Stimulated activated CD4-positive, alpha-beta T cell treated with anti-CD3 and anti-CD28 coated beads, TNF-alpha, amount 100 ng/mL, for 1 hour (primary cell): ENCODE data around the gene EOLA1.
"Not testable (repeated sequence)": the region's sequence is repeated elsewhere in the genome, so short reads cannot be mapped to it uniquely, and the experiment has no call there.

Source experiments
- DNase-seq, 3 donors: peaks; one replicate each; pipeline ENCODE4 v3.0.0-alpha.2; 2020; ENCODE audit warnings: low read depth in 3 of 3, low spot score in 1 of 3

EOLA1 gene

DNA sequence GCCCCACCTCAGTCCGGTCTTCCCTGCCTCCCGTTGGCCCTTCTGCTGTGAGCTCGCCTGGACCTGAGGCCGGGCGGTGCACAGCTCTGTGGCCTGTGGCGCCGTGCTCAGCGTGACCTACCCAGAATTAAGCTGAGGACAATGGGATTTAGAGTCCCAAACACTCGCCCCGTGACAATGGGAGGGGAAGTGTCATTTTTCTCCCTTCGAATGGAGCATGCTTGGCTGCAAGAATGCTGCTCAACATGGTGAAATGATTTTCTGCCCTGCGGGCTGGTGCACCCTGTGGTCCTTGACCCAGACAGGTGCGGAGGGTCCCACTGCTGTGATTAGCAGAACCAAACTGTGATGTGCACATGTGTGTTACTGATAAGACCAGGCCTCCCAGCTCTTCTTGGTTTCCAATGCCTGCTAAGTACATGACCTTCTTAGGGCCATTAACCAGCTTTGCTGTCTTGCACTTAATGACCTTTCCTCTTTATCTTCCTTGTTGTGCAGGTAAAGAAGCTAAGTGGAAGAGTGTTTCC is 772 bp downstream of the EOLA1 start:
- no peak for DNase-seq

DNA sequence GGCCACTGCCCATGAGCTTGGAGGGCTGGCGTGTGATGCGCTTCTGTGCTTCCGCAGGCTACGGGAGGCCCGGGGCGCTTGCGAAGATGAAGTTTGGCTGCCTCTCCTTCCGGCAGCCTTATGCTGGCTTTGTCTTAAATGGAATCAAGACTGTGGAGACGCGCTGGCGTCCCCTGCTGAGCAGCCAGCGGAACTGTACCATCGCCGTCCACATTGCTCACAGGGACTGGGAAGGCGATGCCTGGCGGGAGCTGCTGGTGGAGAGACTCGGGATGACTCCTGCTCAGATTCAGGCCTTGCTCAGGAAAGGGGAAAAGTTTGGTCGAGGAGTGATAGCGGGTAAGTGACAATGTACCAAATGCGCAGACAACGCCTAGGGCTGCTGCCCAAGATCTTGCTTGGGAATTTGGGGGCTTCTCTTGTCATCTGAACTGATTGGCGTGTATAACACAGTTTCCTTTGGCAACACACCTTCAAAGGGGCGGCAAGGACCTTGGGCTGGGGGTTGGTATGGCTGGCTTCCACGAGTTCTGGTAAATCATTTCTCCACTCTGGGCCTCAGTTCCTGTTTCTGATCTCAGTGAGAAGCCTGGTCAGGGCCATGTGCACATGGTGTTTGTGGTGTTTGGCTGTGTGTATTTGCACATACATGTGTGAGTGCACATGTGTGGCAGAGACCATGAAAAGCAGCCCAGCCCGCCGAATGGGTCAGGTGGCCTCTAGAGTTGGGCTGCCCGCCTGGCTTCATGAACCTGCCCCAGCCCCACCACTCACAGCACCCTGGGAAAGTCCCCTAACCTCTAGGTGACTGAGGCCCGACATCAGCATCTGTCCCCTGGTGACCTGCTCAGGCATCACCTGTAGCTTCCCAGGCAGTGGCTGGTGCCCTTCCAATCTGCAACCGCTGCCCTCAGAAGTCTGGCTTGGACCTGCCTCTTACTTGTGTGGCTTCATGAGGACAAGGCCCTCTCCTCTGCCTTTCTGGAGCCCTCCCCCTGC is 5.0 kb downstream of the EOLA1 start:
- DNase-seq, result not testable (repeated sequence)

DNA sequence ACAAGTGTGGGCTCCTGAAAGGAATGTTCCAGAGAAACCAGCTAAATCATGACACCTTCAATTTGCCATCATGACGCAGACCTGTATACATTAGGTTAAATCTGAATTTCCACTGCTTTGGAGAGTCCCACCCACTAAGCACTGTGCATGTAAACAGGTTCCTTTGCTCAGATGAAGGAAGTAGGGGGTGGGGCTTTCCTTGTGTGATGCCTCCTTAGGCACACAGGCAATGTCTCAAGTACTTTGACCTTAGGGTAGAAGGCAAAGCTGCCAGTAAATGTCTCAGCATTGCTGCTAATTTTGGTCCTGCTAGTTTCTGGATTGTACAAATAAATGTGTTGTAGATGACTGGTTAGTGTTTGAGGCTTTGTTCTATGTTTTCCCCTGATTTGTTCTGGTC is 6.2 kb downstream of the EOLA1 start:
- not testable (repeated sequence) for DNase-seq

DNA sequence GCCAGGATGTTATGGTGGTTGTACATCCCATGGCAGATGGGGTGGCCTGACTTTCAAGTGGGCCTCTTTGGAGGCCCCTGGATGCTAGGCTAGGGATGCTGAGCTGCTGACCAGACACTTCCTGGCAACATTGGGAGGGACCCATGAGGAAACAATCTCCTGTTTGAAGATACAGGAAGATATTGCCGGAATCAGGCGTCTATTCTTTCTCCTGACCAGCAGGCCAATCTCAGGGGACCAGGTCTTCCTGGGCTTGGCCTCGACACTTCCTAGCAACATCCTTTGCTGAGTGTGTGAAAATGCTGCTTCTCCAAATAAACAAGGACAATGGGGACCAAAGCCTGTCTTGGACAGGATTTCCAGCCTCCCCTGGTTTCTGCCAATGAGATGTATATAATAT is 7.0 kb downstream of the EOLA1 start:
- not testable (repeated sequence) for DNase-seq

DNA sequence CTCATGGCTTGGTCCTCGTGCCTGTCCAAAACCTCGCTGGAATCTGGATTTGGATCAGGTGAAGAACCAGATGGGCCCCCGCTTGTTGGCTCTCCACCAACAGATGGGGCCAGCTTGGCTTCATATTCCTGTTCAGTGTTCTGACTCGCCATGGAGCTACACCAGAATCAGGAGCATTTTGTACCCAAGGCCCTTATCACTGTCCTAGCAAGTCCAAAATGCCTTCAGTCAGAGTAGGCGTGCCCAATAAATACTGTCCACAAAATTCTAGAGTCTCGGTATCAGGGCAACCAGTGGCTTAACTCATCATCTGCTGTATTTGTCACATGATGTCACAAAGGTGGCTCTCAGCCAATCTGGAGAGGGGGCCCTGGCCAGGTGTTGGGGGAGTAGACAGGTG is 8.9 kb downstream of the EOLA1 start, which contains the start of gene HSFX3:
TSS of gene HSFX3 (minus strand) at position 224 of the 400 bp plus-strand sequence. CDS start at position 152, 72 bp downstream.
- not testable (repeated sequence) for DNase-seq

DNA sequence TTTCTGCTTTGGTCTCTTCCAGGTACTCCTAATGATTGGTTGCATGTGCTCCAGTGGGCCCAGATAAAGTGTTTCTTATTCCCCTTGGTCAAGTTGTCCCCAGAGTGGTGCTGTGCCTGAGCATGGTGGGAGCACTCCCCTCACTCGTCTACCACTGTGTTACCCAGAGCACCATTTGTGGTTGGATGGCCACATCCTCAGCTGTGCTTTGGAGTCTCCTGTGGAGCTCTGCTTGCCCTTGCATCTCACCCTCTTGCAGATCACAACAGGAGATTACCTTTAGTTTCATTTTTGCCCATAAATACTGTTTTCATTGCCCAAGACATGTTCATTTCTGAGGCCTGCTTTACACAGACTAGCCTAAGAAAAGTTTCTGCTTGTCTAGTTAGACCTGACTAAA is 9.6 kb downstream of the EOLA1 start:
- not testable (repeated sequence) for DNase-seq

DNA sequence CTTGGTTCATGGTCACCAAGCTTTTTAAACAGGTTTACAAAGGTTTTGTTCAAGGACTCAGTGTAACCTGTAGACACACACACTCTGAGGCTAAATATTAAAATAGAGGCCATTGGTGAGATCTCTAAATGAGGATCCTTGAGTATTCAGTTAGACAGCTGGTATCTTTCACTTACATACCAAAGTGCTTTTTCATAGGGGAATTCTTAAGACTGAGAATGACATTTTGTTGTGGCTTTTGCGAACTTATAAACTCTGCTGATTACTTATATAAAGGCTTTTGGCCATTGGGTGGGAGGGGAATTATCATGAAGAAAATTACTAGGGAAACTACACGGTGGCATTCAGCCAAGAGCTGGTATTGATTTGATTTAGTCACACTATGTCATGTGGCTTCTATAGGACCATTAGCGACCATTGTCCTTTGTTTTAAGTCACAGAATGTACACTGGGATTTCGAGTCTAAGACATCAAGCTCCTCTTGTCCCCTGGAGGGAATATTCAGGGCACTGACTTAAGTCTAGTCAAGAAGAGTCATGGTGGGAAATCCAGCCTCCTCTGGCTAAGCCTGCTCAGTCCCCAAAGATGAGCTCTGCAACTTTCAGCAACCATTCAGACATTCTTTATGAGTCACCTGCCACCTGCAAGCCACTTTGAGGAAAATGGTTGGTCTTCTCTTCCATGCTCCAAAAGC is 10.6 kb downstream of the EOLA1 start:
- not testable (repeated sequence) for DNase-seq

DNA sequence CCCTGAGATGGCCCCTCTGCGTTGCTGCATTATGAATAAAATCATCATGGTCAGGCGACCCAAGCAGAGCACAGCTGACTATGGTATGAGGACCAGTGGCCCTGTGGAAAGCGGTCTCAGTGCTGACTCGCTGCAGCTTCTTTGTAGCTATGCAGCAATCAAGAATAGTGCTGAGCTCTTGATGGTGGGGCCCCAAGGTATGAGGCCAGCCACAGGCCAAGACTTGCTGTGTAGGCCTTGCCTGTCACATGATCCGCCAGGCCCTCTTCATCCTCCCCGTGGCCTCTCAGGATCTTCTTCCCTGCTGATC is 11.1 kb downstream of the EOLA1 start:
- DNase-seq, result not testable (repeated sequence)

DNA sequence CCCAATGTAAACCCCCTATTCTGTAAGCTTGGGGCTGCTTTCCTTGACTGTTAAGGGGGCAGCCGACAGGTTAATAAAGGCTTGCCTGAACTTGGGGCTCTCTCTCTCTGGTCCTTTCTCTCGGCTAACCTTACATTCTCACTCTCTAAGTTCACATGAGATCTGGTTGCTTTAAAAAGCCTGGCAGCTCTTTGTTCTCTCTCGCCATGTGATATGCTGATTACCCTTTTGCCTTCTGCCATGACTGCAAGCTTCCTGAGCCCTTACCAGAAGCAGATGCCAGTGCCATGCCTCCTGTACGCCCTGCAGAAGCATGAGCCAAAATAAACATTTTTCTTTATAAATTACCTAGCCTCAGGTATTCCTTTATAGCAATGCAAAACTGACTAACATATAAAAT is 14.4 kb downstream of the EOLA1 start:
- DNase-seq, result not testable (repeated sequence)

DNA sequence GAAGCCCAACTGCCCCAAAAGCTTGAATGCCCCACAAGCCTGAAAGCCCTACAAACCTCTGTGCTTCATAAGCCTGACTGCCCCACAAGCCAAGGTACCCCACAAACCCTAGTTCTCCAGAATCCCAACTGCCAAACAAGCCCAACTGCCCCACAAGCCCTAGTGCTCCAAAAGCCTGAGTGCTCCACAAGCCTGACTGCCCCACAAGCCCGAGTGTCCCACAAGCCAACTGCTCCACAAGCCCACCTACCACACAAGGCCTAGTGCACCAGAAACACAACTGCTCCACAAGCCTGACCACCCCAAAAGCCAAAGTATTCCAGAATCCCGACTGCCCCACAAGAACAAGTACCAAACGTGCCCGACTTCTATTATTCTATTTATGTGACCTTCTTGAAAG is 22.5 kb downstream of the EOLA1 start:
- no peak for DNase-seq

DNA sequence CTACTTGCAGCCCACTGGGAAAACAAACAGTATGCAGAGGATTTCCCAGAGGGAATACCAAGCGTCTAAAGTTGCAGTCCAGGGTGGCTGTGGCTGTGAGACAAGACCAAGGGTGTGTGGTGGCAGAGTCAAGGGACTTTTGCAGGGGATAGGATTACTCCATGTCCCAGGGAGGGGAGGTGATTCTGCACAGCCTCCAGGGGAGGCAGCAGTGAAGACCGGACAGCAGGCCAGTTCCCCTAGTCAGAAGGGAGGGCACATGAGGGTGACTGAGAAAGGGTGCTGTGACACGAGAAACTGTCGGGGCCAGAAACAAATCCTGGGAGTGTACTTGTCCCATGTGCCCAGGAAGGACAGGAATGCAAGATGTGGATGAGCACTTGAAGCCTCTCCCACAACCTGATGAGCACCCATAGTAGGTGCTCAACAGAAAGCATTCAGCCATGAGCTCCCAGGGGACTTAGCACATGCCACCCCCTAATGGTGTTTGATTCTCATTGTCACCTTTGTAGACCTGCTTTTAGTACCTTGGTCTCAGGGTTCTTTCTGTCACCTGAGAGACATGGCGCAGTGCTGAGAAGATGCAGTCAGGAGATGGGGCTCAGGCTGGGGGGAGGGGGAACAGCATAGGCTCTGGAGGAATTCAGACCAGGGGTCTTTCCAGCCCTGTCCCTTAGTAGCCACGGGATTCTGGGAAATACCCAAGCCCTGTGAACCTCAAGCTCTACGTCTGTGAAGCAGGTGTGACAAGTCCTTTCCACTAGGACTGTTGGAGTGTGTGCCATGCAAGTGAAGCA is 27.0 kb downstream of the EOLA1 start:
- DNase-seq, result no peak

DNA sequence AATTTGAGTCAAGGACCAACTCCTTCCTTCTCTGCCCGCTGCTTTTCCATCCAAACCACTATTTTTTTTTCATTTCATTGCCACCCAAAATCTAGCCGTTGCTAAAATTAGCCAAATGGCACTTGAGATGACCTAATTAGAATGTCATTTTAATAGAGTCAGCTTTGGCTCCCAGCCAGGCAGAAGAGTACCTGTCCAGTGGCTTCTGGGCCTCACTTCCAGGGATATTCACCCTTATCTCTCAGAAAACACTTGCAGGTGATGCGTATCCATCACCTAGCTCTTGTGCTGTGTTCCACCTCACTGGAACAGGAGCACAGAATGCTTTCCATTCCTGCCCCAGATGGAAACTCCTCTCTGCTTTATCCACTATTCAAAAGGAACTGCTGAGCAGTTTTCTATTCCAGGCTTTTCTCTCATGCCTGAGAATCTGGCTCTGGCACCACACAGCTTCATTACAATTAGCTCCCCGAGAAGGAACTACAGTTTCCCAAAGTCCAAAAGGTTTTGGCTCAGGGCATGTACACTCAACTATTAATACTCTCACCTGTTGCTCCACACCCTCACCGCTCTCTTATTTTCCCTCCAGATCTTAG is 28.0 kb downstream of the EOLA1 start:
- DNase-seq, result no peak

DNA sequence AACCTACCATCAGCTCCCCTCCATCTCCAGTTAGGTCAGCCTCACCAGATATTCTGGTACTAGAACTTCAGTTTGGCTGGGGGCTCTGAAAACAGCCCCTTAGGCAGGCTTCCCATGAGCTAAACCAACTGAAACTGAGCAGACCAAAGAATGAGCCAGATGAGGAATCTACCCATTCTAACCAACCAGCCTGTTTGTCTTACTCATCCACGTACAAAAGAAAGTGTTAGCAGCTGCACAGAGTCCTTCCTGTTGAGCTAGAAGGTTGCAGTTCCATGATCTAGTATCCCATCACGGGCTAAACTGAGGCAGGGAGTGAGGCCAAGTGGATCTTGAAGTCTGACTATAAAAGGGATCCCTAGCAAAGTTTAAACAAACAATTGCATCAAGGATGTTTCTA is 29.0 kb downstream of the EOLA1 start:
- DNase-seq, result no peak

DNA sequence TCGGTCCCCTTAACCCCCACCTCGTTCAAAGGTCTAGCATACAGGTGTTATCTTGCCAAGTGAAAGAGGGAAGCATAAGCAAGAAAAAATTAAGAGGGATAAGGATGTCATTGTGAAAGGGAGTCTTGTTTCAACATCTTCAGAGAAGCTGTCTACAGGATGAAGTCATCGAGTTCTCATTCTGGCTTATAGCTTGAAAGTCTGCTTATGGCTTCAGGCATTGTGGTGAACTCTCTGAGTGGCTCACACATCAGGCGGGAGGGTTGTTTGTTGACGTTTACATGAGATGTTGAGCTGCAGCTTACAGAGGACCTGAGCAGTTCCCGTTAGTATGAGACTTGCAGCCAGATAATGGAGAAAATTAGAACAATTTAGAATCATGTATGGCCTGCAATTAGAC is 29.9 kb downstream of the EOLA1 start:
- no peak for DNase-seq

DNA sequence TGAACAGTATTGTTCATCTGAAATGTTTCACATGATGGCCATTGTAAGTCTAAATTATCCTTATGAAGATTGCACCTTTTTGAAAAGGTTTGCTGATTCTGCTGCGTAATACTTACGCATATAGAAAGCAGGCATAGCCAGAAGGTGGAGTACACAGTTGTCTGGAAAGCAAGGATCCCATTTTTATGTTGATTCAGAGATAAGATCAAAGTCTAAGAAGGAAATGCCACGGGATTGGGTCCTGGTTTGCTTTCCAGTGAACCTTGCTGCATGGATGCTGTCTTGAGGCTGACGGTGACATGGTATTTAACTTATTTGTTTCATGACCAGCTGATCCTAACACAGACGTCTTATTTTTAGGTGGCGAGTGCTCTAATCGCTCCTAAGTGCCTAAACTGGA is 31.0 kb downstream of the EOLA1 start:
- no peak for DNase-seq

DNA sequence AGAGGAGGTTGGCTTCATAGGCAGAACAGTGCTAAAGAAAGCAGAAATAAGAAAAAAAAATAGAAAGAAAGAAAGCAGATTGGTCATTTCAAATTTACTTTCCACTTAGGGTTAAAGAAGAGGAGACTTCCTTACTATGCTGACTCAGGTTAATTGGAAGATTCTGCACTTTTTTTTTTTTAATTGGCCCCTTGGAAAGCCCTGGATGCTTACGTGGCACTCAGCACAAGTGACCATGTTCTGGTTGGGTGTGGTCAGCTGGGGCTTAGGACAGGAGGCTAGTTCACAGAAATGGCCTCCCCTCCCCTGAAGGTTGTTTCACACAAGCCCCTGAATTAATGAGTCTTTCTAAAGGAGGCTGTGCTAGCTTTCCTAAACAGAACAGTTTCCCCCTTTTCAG is 31.9 kb downstream of the EOLA1 start:
- no peak for DNase-seq

DNA sequence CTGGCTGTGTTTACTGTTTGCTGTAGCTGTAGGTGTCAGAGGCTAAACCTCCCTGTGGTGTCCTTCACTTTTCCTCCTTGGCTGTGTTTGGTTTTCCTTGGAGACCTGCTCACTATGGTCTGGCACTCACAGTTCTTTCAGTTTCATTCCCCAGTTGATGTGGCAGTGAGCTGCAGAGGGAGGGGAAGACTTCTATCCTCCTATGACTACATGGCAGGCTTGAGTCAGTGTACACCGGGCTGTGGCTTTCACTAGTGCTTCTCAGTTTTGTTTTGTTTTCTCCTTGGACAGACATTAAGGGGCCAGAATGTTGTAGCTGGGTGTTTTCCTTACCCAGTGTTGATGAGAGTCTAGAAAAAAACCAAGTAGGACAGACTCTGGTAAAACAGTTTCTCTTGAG is 32.6 kb downstream of the EOLA1 start:
- not testable (repeated sequence) for DNase-seq

DNA sequence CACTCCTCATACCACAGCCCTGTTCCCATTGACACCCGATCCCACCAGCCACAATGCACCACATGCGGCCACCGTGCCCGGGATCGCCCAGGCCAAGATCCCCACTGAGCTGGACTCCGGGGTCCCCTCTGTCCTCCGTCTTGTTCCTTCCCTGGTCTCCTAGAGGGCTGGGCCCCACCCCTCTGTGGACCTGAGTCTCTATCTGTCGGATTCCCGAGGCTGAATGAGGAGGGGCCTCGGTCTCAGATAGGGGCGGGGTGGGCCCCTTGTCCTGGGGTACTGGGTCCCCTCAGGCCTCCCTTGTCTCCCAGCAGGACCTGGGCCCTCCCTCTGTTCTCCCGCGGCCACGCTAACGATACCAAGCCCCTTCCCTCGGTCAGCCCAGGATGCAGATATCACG is 44.8 kb downstream of the EOLA1 start:
- DNase-seq, result not testable (repeated sequence)

DNA sequence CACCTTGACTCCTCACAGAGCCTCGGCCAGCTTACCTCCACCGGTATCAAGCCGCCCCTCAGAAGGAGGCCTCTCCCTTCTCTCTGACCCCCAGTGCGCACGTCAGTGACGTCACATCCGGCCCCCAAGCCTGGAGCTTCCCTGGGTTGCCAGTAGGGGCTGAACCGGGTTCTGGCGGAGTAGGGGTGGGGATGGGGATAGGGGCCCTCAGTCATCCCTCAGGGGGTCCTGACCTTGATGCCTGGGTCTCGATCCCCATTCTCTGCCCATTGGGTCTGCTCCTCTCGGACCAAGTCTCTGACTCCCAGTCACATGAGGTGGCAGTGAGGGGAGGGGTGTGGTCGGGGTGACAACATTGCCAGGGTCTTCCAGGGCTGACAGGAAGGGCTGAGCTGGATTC is 46.5 kb downstream of the EOLA1 start, which contains the start of gene MAGEA9B:
TSS of gene MAGEA9B (minus strand) at position 101 of the 400 bp plus-strand sequence. CDS start 4,280 bp downstream, outside the sequence.
- DNase-seq, result not testable (repeated sequence)

DNA sequence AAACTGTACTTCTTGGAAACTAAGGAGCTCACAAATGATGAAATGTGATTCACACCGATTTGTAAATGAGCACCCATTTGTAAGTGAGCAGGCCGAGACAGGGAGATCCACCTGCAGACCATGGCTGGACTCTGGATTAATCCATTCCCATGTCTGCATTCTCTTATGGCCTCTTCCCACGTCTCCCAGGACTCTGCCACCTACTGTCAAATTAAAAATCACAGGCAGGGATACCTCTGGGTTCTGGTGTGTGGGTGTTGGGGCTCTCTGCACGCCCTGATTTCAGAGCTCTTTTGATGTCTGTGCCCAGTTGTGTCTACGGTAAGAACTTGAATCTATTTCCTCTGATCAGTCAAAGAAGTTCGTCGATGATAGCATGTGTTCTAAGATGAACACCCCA is 50.2 kb downstream of the EOLA1 start:
- not testable (repeated sequence) for DNase-seq

DNA sequence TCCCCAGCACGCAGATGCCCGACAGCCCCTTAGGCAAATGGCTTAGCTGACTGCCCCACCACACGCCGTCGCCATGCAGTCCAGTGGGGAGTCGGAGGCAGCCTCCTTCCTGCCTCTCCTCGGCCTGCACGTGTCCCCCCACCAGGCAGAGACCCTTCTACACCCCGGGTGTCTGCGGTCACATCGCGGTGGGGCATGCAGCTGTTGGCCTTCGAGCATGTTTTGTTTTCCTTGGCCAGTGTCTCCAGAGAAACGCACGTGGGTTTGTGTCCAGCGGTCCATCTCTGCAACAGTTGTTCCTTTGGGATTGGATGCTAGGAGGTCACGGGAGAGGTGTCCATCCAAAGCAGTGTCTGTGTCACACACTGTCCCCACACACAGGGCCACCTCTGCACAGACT is 54.4 kb downstream of the EOLA1 start, which contains the start of gene HSFX2:
TSS of gene HSFX2 (minus strand) at position 101 of the 400 bp plus-strand sequence. CDS start 614 bp downstream, outside the sequence.
- not testable (repeated sequence) for DNase-seq
